SK-N-MC (cell line): ENCODE measurements around the gene TSHZ2.

ENCODE experiments used
- EZH2 ChIP-seq: fragments of 200-600 bp; sonication (generic); IDR thresholded peaks from one replicate; pipeline ENCODE4 v1.6.1; 2017; ENCODE audit warnings: antibody characterized with exemption
- FOXP2 ChIP-seq: optimal IDR thresholded peaks from 2 replicates; pipeline ENCODE3; 2011; ENCODE audit warnings: mild to moderate bottlenecking, moderate library complexity; ENCODE audit not compliant: insufficient read depth; ENCODE audit errors: extremely low read length, control extremely low read depth
- POLR2AphosphoS5 ChIP-seq: IDR thresholded peaks from 2 replicates; pipeline ENCODE4 v1.6.1; 2012; ENCODE audit warnings: mild to moderate bottlenecking, low read depth, low read length, borderline replicate concordance

GRCh38 chr20:53179749-53180148, 207.6 kb downstream of the TSHZ2 start:
- TF ChIP-seq POLR2AphosphoS5 = no peak
- no peak for TF ChIP-seq EZH2
- no peak for TF ChIP-seq FOXP2
